Cardiac muscle cell (in vitro differentiated cells and primary cell): ENCODE measurements around the gene FGFR4. TPM values are rescaled to one million over a fixed set of nuclear protein-coding genes. Genes with fewer than 3 reads are reported as not detected.

Source experiments
- DNase-seq, 2 donors: peaks; one replicate each; pipeline versions ENCODE4 v3.0.0 to v3.0.0-alpha.2; 2010 to 2017; ENCODE audit warnings: low read depth in 1 of 2, low spot score in 1 of 2
- H3K27ac ChIP-seq: fragments of 200-600 bp; sonication (generic); 2 replicates; pipeline ENCODE4 v1.5.1; 2016
- H3K27me3 ChIP-seq: fragments of 200-600 bp; sonication (generic); 2 replicates; pipeline ENCODE4 v1.6.0; 2016; ENCODE audit warnings: control low read depth
- H3K36me3 ChIP-seq: fragments of 200-600 bp; sonication (generic); 2 replicates; pipeline ENCODE4 v1.5.1; 2016; ENCODE audit warnings: control low read depth
- H3K4me1 ChIP-seq: fragments of 200-600 bp; sonication (generic); 2 replicates; pipeline ENCODE4 v1.8.1; 2017; ENCODE audit warnings: low read depth, mild to moderate bottlenecking, mixed run types
- H3K4me3 ChIP-seq: fragments of 200-600 bp; sonication (generic); 2 replicates; pipeline ENCODE4 v1.5.1; 2016; ENCODE audit warnings: mild to moderate bottlenecking
- H3K9me3 ChIP-seq: fragments of 200-600 bp; sonication (generic); 2 replicates; pipeline ENCODE4 v1.5.1; 2017; ENCODE audit warnings: low read depth, mild to moderate bottlenecking, control low read depth
- CTCF ChIP-seq: IDR thresholded peaks from 2 replicates; pipeline ENCODE4 v1.5.1; 2012; ENCODE audit warnings: low read depth, mild to moderate bottlenecking, low read length
- polyA plus RNA-seq: library from polyadenylated mRNA; unstranded; fragments of >200 nt; fragmentation: Nextera tagmentation; extraction: Ambion mirVana; gene quantifications from 2 replicates; pipeline ENCODE4 v1.2.1, GENCODE V29; 2016
- total RNA-seq: library from RNA; depleted of rRNA; stranded (reverse); fragments of >200 nt; gene quantifications from 2 replicates; pipeline ENCODE4 v1.2.3, GENCODE V29; 2016

FGFR4 gene
- total and polyA plus RNA-seq, 2 experiments from 2014 or later: 1.8 to 2.8 TPM

DNA sequence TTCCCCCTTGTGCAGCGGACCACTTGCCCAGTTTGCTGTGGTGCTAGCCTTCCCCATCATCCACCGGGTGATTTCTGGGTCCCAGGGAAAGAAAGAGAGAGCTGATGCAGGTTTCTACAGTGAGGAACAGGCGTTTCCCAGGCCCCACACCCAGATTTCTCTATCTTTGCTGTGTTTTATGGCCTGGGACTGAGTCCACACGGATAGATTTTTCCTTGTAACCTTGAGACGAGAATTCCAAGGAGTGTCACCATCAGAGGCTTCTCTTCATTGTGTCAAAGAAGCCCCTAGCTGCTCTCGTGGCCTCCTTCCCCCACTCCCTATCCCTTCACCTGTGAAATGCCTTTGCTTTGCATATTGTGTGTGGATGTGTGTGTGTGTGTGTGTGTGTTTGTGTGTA, 21.2 kb upstream of the FGFR4 start:
- H3K27ac ChIP-seq: no peak overlapping the region
- H3K4me3 ChIP-seq: no peak overlapping the region
- no peaks in the 10 kb centered on the region for H3K27me3 ChIP-seq
- H3K36me3 ChIP-seq: peaks cover 2% of the 10 kb centered on the region
- TF ChIP-seq CTCF: no peak
- H3K9me3 ChIP-seq: no peaks in the 10 kb centered on the region
- H3K4me1 ChIP-seq: peaks cover 3% of the 10 kb centered on the region
- no peak for DNase-seq

DNA sequence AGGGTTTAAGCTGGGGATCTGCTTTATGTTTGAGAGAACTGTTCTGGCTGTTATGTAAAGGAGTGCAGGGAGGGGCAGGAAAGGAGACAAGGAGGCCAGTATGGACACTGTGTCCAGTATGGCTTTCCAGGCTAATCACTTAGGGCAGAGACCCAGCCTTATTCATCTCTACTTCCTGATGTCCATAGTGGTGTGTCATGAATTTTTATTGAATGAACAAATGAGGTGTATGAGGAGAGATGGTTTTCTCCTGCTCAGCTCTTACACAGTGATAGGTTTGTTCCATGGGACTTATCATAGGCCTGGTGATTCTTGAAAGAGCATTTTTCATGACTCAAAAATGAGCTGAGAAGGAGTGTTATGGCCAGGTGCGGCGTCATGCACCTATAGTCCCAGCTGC, 20.5 kb upstream of the FGFR4 start:
- H3K27ac ChIP-seq: no peak overlapping the region
- TF ChIP-seq CTCF: no peak
- peaks cover 2% of the 10 kb centered on the region for H3K36me3 ChIP-seq

GRCh38 chr5:177067503-177067902, 19.2 kb upstream of the FGFR4 start:
- Histone ChIP-seq H3K27ac (no peak overlapping the region), H3K27me3 (no peaks in the 10 kb centered on the region), H3K9me3 (no peaks in the 10 kb centered on the region), H3K4me1 (no peaks in the 10 kb centered on the region), H3K4me3 (no peak overlapping the region), H3K36me3 (peaks cover 2% of the 10 kb centered on the region)
- no peak for TF ChIP-seq CTCF
- DNase-seq: no peak

More for the DNA sequence above, 20.5 kb upstream of the FGFR4 start:
- Histone ChIP-seq H3K27me3 (no peaks in the 10 kb centered on the region), H3K4me3 (no peak overlapping the region), H3K9me3 (no peaks in the 10 kb centered on the region), H3K4me1 (peaks cover under 1% of the 10 kb centered on the region)
- DNase-seq: no peak

DNA sequence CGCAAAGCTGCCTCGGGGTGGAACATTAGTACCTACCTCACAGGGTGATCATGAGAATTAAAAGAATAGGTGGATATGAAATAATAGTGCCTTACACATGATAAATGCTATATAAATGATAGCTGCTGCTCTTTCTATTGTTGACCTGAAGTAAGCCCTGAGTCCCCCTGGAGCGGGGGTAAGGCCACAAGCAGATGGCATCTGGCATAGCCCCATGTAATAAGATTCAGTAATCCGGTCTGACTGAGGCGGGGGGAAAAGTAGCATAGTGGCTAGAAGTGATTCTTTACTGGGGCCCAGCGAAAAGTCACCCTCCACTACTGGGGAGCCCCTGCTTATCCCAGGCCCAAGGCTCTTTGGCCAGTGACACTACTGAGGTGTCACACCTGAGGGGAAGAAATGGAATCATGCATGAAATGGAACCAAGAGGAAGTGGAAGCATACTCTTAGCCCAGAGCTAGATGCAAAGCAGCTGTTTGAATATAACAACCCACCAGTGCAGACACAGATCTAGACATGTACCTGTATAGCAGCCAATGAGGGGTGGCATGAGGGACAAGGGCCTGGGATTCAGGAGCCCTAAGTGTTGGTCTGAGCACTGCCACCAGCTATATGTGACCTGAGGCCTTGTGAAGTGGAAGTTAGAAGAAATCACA, 16.1 kb upstream of the FGFR4 start:
- TF ChIP-seq CTCF: no peak
- no peak for DNase-seq
- Histone ChIP-seq H3K36me3 (no peaks in the 10 kb centered on the region), H3K4me1 (no peaks in the 10 kb centered on the region), H3K27ac (no peak overlapping the region), H3K4me3 (no peak overlapping the region), H3K9me3 (no peaks in the 10 kb centered on the region), H3K27me3 (no peaks in the 10 kb centered on the region)

GRCh38 chr5:177071666-177072385, 14.9 kb upstream of the FGFR4 start:
- peak; percentile 92 for TF ChIP-seq CTCF
- H3K4me3 ChIP-seq: no peak overlapping the region
- DNase-seq: peak; percentile 85 to 87
- H3K4me1 ChIP-seq: no peaks in the 10 kb centered on the region
- H3K27ac ChIP-seq: no peak overlapping the region
- H3K36me3 ChIP-seq: no peaks in the 10 kb centered on the region
- no peaks in the 10 kb centered on the region for H3K9me3 ChIP-seq
- no peaks in the 10 kb centered on the region for H3K27me3 ChIP-seq
